HAP-1 (cell line): ENCODE results near the gene IL20RB.
"Not testable (repeated sequence)": the region's sequence is repeated elsewhere in the genome, so short reads cannot be mapped to it uniquely, and the experiment has no call there.

Experiments used
- DNase-seq, 2 experiments: peaks; one replicate each; pipeline ENCODE4 v3.0.0-alpha.2; 2016 to 2020; ENCODE audit warnings: low spot score in 2 of 2
- H3K27me3 ChIP-seq: fragments of 250-450 bp; sonication (Bioruptor Pico); 2 replicates; pipeline ENCODE4 v1.5.1; 2020; ENCODE audit warnings: low read depth, mild to moderate bottlenecking, moderate library complexity
- H3K36me3 ChIP-seq: fragments of 250-450 bp; sonication (Bioruptor Pico); replicated peaks from 2 replicates; pipeline ENCODE4 v1.5.1; 2020; ENCODE audit warnings: mild to moderate bottlenecking
- H3K4me1 ChIP-seq: fragments of 250-450 bp; sonication (Bioruptor Pico); 2 replicates; pipeline ENCODE4 v1.5.1; 2020; ENCODE audit warnings: mild to moderate bottlenecking
- H3K4me3 ChIP-seq: fragments of 250-450 bp; sonication (Bioruptor Pico); 2 replicates; pipeline ENCODE4 v1.5.1; 2020; ENCODE audit warnings: mild to moderate bottlenecking, moderate library complexity
- H3K9me3 ChIP-seq: fragments of 250-450 bp; sonication (Bioruptor Pico); 2 replicates; pipeline ENCODE4 v1.5.1; 2020; ENCODE audit warnings: mild to moderate bottlenecking, moderate library complexity
- in situ Hi-C: fragments of 300-500 bp; cut with MboI; formaldehyde crosslinking; loops from 3 replicates; pipeline ENCODE4 v1.14.3; 2020; ENCODE audit warnings: low sequenced_read_pairs, inconsistent platforms, mixed read lengths

Gene IL20RB

DNA sequence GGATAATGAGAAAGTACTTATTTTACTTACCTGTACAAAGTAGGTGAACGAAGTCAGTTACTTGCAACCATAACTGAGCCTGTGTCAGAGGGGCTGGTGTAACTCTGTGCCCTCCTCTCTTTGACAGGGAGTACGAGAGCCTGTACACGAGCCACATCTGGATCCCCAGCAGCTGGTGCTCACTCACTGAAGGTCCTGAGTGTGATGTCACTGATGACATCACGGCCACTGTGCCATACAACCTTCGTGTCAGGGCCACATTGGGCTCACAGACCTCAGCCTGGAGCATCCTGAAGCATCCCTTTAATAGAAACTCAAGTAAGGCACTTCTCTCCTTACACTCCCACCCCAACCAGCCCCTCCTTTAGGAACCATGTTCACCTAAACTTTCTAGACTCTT is 24.2 kb downstream of the IL20RB start:
- in situ Hi-C loops: no loop called here
- no peak overlapping the region for H3K4me3 ChIP-seq

DNA sequence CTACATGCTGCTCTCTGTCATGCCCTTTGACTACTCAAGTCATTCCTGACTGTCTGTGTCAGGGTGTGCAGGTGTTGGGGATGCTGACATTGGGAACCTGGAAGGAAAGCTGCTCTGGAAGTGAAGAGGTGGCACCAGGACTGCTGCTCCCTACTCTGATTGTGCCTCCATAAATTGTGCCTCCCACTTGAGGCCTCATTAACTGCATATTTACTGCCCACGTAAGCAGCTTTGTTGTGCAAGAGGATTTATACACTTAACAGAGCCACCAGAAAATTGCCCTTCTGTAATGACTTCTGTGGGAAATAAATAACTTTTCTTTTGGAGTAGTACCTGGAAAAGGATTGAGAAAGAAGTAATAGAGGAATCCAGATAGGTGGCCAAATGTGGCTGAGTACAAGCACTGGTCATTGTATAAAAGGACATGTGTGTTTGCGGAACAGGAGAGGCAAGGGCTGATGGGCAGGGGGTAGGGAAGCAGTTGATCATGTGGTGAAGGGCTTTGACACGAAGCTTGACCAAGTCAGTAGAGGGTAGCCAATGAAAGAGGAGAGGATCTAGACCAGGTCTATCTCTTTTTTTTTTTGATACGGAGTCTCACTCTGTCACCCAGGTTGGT is 24.8 kb downstream of the IL20RB start:
- Histone ChIP-seq H3K27me3 (no peaks in the 10 kb centered on the region), H3K9me3 (no peaks in the 10 kb centered on the region), H3K36me3 (no peaks in the 10 kb centered on the region), H3K4me1 (no peaks in the 10 kb centered on the region), H3K4me3 (no peak overlapping the region)
- in situ Hi-C loops: no loop called here
- no peak for DNase-seq

More for the DNA sequence above, 24.2 kb downstream of the IL20RB start:
- Histone ChIP-seq H3K36me3 (no peaks in the 10 kb centered on the region), H3K27me3 (no peaks in the 10 kb centered on the region), H3K9me3 (no peaks in the 10 kb centered on the region), H3K4me1 (no peaks in the 10 kb centered on the region)
- DNase-seq: no peak

DNA sequence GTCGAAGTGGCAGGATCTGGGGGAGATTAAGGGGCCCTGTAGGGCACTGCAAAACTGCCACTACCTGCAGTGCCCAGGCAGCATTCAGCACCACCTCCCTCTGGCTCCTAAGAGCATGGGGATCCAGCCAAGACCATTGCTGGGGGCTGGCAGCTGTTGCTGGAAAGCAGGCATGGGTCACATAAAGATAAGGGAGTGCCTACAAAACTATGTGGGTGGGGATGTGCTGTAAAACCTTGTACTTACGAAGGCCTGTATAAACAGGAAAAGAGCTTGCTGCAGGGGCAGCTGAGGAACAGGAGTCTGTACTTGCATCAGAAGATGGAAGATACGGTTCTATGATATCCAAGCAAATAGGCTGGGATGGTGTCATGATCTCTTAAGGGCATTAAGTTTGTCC is 27.1 kb downstream of the IL20RB start:
- no peak overlapping the region for H3K4me3 ChIP-seq
- H3K27me3 ChIP-seq: no peaks in the 10 kb centered on the region
- no peaks in the 10 kb centered on the region for H3K4me1 ChIP-seq
- no peak for DNase-seq
- in situ Hi-C loops: no loop called here
- no peaks in the 10 kb centered on the region for H3K9me3 ChIP-seq
- no peaks in the 10 kb centered on the region for H3K36me3 ChIP-seq

DNA sequence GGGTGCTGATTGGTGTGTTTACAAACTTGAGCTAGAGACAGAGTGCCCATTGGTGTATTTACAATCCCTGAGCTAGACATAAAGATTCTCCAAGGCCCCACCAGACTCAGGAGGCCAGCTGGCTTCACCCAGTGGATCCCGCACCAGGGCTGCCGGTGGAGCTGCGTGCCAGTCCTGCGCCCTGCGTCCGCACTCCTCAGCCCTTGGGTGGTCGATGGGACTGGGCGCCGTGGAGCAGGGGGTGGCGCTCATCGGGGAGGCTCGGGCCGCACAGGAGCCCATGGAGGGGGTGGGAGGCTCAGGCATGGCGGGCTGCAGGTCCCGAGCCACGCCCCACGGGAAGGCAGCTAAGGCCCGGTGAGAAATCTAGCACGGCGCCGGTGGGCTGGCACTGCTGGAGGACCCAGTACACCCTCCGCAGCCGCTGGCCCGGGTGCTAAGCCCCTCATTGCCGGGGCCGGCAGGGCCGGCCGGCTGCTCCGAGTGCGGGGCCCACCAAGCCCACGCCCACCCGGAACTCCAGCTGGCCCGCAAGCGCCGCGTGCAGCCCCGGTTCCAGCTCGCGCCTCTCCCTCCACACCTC is 29.7 kb downstream of the IL20RB start:
- H3K4me1 ChIP-seq, H3K27me3 ChIP-seq, H3K9me3 ChIP-seq, DNase-seq, H3K4me3 ChIP-seq, in situ Hi-C loops, H3K36me3 ChIP-seq: not testable (repeated sequence)

DNA sequence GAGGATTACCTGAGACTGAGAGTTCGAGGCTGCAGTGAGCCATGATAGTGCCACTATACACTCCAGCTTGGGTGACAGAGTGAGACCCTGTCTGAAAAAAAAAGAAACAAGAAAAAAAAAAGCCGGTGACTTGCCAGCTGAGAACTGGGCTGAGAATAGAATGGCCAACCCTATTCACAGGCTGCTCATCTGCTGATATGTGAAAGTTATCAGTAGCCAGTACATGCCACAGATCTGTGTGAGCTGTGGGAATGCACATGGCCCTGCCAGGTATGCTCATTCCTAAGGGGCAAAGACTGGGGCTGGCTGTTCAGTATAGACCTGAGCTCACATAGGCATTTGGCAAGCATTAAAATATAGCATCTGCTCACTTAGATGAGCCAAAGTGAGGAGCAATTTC is 30.9 kb downstream of the IL20RB start:
- DNase-seq: no peak
- H3K9me3 ChIP-seq: no peaks in the 10 kb centered on the region
- H3K27me3 ChIP-seq: no peaks in the 10 kb centered on the region
- no peaks in the 10 kb centered on the region for H3K4me1 ChIP-seq
- H3K36me3 ChIP-seq: no peaks in the 10 kb centered on the region
- no peak overlapping the region for H3K4me3 ChIP-seq
- in situ Hi-C loops: no loop called here

DNA sequence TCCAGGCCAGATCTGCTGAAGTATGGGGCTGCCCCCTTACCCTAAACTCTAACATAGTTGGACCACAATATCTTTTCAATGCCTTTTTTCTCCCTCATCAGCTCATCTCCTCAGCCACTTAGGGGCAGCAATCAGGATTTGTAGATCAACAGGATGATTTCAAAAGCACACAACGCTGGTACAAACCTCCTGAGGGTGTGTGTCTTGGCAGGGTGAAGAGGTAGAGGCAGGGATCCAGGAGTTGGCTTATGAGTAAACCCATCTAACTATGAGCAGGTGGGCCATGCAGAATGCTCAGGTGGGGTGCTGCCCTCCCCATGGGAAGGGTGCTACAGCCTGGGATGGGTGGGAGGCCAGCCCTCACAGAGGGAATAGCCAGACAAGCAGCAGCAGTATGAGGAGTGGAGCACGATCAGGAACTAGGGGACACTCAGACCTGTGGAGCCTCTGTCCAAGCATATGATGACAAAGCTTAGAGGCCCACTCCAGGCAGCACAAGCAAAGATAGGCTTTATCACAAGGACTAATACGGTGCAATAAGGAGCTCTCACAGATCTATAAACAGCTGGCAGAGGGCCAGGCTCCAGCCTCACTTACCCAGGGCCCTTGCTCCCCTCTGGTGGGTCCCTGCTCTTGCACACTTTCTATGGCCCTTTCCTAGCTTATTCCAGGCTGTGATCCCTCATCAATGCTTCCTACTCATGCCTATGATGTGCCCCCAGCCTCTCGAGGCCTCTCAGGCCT is 32.2 kb downstream of the IL20RB start:
- in situ Hi-C loops: no loop called here
- H3K27me3 ChIP-seq: no peaks in the 10 kb centered on the region
- no peak overlapping the region for H3K4me3 ChIP-seq
- no peaks in the 10 kb centered on the region for H3K4me1 ChIP-seq
- no peaks in the 10 kb centered on the region for H3K9me3 ChIP-seq
- DNase-seq: no peak
- H3K36me3 ChIP-seq: no peaks in the 10 kb centered on the region

DNA sequence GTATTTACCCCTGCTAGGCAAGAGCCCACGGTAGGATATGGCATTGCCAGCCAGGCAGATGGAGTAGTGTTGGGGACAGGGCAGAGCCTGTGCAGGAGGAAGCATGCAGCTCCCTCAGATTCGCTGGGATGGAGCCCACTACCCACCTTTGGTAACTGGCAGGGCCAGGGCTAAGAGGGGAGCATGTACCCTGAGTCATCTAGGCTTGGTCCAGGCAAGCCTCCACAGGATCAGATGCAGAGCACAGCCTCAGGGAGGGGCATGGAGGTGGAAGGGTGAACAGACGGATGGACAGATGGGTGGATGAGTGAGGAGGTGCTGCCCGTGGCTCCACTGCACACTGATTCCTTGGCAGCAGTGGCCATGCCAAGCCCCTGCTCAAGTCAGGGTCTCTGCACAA is 33.0 kb downstream of the IL20RB start:
- no peaks in the 10 kb centered on the region for H3K4me1 ChIP-seq
- H3K9me3 ChIP-seq: no peaks in the 10 kb centered on the region
- DNase-seq: no peak
- H3K27me3 ChIP-seq: no peaks in the 10 kb centered on the region
- in situ Hi-C loops: no loop called here
- no peaks in the 10 kb centered on the region for H3K36me3 ChIP-seq
- no peak overlapping the region for H3K4me3 ChIP-seq

DNA sequence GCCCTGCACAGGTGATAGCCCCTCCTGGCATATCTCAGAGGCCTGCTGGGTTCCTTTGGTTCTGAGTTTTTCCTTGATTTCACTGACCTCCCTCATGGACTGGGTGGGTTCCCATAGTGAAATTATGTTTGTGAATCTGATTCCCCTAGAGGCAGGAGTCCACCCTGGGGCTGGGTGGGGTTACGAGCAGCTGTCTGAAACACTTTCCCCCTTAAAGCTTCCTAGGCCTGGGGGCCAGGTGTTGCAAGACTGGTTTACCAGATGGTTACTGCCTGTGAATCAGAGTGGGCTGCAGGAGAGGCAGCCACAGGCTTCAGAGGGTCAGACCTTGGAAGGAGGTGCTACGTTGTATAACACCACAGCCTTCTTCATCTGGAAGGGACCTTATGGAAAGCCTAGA is 34.3 kb downstream of the IL20RB start:
- no peaks in the 10 kb centered on the region for H3K36me3 ChIP-seq
- H3K4me1 ChIP-seq: no peaks in the 10 kb centered on the region
- no peaks in the 10 kb centered on the region for H3K9me3 ChIP-seq
- in situ Hi-C loops: no loop called here
- DNase-seq: no peak
- H3K27me3 ChIP-seq: no peaks in the 10 kb centered on the region
- H3K4me3 ChIP-seq: no peak overlapping the region

DNA sequence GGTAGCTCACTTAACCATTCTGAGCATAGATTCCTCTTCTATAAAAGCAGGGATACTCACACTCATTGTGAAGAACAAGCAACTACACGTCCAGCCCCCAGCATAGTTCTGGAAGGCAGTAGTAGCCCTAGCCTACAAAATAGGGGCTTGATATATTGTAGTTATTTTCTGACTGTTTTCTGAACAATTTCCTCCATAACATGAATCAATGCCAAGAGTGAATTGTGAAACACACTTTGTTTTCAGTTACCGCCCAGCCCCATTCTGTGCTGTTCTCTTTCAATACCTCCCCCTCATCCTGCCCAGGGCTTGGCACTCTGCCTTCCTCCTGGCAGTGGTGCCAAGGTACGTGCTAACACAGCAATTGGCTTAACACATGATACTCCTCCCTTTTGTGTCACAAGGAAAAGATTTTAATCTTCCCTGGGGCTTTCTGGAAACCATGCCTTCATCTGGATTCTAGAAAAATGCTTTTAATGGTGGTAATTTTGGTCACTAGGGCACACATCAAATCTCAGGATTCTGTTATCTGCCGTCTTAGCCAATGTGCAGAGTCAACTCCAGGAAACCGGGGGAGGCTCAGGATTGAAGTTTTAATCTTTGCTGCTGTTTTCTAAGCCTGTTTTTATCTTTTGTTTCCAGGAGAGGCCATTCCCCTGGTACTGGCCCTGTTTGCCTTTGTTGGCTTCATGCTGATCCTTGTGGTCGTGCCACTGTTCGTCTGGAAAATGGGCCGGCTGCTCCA is 37.2 kb downstream of the IL20RB start:
- in situ Hi-C loops: no loop called here
- DNase-seq: no peak
- Histone ChIP-seq H3K36me3 (no peaks in the 10 kb centered on the region), H3K4me3 (no peak overlapping the region), H3K4me1 (no peaks in the 10 kb centered on the region), H3K27me3 (no peaks in the 10 kb centered on the region), H3K9me3 (no peaks in the 10 kb centered on the region)

DNA sequence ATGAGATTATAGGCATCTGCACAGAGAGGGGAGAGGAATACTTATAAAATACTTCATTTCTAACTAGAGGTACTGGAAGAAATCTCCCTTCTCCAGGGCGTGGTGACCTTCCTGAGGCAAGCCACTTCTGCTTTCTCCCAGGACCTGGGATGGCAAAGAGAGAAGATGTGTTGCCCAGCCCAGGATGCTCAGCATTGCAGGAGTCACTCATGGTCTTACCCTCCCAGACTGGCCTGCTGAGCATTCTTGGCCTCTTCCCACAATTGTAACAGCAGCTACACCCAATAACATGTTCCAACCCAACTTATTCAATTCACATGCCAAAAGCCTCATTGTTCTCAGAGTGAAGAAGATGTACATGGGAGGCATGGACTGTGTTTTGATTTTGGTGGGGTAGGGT is 37.9 kb downstream of the IL20RB start:
- Histone ChIP-seq H3K4me1 (no peaks in the 10 kb centered on the region), H3K9me3 (no peaks in the 10 kb centered on the region), H3K4me3 (no peak overlapping the region), H3K36me3 (no peaks in the 10 kb centered on the region), H3K27me3 (no peaks in the 10 kb centered on the region)
- in situ Hi-C loops: no loop called here
- DNase-seq: no peak

DNA sequence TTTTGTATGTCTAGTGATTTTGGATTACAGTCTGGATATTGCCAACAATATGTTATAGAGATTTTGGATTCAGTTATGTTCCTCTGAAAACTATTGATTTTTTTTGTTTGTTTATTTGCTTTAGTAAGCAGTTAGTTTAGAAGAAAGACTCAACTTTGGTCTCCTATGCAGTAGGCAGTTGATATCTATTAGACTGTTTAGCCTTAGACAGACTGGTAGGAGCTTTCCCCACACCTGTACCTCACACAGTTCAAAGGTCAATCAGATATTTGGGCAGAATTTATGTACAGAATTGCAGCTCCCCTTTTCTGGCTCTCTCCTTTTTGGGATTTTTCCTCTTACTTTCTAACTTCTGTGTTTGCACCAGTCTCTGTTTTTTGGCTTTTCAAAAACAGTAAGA is 42.3 kb downstream of the IL20RB start:
- no peak for DNase-seq
- Histone ChIP-seq H3K4me3 (no peak overlapping the region), H3K27me3 (no peaks in the 10 kb centered on the region), H3K4me1 (no peaks in the 10 kb centered on the region), H3K36me3 (no peaks in the 10 kb centered on the region), H3K9me3 (no peaks in the 10 kb centered on the region)
- in situ Hi-C loops: loop anchor here (25.0 kb wide), 1 partner anchor 463 kb away; no protein-coding TSS in a partner anchor

DNA sequence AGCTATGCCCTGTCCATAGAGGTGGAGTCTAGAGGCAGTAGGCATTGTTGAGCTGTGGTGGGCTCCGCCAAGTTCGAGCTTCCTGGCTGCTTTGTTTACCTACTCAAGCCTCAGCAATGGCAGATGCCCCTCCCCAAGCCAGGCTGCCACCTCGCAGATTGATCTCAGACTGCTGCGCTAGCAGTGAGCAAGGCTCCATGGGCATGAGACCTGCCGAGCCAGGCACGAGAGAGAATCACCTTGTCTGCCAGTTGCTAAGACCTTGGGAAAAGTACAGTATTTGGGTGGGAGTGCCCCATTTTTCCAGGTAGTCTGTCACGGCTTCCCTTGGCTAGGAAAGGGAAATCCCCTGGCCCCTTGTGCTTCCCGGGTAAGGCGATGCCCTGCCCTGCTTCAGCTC is 49.6 kb downstream of the IL20RB start:
- H3K36me3 ChIP-seq, H3K27me3 ChIP-seq, H3K4me3 ChIP-seq, H3K4me1 ChIP-seq, DNase-seq, H3K9me3 ChIP-seq: not testable (repeated sequence)
- in situ Hi-C loops: loop anchor here (25.0 kb wide), 1 partner anchor 470 kb away; no protein-coding TSS in a partner anchor

DNA sequence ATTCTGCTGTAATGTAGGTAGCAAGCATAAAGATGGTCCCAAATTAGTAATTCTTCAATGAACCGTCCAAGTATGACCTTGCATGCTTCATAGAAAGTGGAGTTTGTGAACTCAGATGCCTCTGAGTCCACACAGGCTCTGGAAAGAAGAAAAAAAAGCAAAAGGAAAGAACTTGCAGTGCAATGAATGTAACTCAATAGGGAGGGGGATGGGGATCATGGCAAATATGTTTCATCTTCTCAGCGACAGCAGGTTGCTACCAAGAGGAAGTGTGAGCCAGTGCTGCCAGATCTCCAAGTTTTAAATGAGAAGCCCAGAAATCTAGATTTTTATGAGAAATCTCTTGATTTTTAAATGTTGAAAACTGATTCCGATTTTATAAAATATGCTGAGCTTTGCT is 50.3 kb downstream of the IL20RB start:
- no peak overlapping the region for H3K4me3 ChIP-seq
- H3K4me1 ChIP-seq: no peaks in the 10 kb centered on the region
- H3K36me3 ChIP-seq: no peaks in the 10 kb centered on the region
- no peaks in the 10 kb centered on the region for H3K27me3 ChIP-seq
- in situ Hi-C loops: loop anchor here (25.0 kb wide), 1 partner anchor 471 kb away; no protein-coding TSS in a partner anchor
- DNase-seq: no peak
- H3K9me3 ChIP-seq: no peaks in the 10 kb centered on the region

DNA sequence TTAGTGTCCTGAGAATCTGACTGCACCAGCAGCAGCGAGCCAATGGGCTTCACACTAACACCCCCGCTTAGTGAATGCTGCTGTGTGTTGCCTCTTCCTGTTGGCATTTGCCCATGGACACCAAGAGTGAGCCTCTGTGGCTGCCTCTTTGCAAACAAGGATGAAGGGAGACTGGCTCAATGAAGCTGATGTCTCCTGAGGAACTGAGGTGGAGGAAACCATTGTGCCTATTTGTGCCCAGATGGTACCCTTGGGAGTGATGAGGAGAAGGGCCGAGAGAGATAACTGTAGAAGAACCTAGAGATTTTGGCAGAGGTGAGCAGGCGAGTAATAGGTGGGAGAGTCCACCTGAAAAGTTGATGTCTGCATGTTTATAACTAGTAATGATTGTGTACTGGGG is 51.2 kb downstream of the IL20RB start:
- DNase-seq: no peak
- Histone ChIP-seq H3K36me3 (no peaks in the 10 kb centered on the region), H3K4me1 (no peaks in the 10 kb centered on the region; the same call in 1 of the 2 replicates), H3K9me3 (no peaks in the 10 kb centered on the region), H3K27me3 (no peaks in the 10 kb centered on the region), H3K4me3 (no peak overlapping the region)
- in situ Hi-C loops: loop anchor here (25.0 kb wide), 1 partner anchor 472 kb away; no protein-coding TSS in a partner anchor
